HuH-7.5 (cell line): ENCODE data around the gene CSNK1G2.

Experiments used
- DNase-seq: peaks from one replicate; pipeline ENCODE4 v3.0.0; 2011; ENCODE audit warnings: low spot score

CSNK1G2 gene

GRCh38 chr19:2018752-2019151 is 77.8 kb downstream of the CSNK1G2 start:
- DNase-seq = no peak

DNA sequence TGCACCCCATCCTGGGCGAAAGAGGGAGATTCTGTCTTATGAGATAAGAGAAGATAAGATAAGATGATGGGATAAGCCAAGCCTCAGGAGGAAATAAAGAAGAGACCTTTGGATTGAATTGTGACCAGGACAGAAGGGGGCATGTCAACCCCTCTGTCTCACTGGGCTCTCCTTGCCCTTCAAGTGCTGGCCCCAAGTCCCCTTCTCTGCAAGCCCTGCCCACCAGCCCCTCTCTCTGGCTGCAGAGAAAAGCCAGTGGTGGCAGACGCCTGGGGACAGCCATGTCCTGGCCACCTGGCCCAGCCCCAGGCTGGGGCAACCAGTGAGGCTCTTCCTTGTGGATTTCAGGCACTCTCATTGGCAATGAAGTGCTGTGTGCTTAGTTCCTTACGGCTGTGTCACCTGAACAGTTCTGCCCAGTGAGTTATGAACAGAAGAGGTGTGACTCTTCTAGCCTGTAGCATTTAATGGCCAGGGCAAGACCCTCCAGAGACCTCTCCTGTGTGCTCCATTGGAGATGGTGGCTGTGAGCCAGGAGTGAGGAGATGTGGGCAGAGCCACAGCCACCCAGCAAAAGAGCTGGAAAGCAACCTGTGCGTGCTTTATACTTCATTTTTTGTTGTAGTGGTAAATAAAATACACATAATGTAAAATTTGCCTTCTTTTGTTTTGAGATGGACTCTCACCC is 80.6 kb downstream of the CSNK1G2 start:
- no peak for DNase-seq

GRCh38 chr19:2022289-2022688 is 81.3 kb downstream of the CSNK1G2 start:
- DNase-seq = no peak

GRCh38 chr19:2026770-2027169 is 85.8 kb downstream of the CSNK1G2 start:
- no peak for DNase-seq

- no peak for DNase-seq
These were observed 86.4 kb downstream of the CSNK1G2 start for GRCh38 chr19:2027361-2027760.
